H1 (cell line): ENCODE results near the gene PLEKHH3. TPM values are rescaled to one million over a fixed set of nuclear protein-coding genes. Genes with fewer than 3 reads are reported as not detected.

ENCODE experiments used
- CBX5 ChIP-seq: fragments of 300-800, 300-1000 bp; sonication (generic); IDR thresholded peaks from 2 replicates; pipeline ENCODE4 v1.7.1; 2016; ENCODE audit warnings: antibody characterized with exemption, low read length, low read depth
- CEBPB ChIP-seq: IDR thresholded peaks from 2 replicates; pipeline ENCODE4 v1.6.1; 2012; ENCODE audit warnings: low read depth, low read length
- GTF2F1 ChIP-seq: IDR thresholded peaks from 2 replicates; pipeline ENCODE4 v1.6.1; 2012; ENCODE audit warnings: low read depth, low read length, improper control_type of control experiment, borderline replicate concordance
- SIRT6 ChIP-seq: IDR thresholded peaks from one replicate; pipeline ENCODE4 v1.7.1; 2012; ENCODE audit warnings: low read length, inconsistent platforms
- SRF ChIP-seq: IDR thresholded peaks from 2 replicates; pipeline ENCODE4 v1.6.1; 2011; ENCODE audit warnings: mild to moderate bottlenecking, low read depth, low read length, moderate library complexity
- polyA plus RNA-seq, 7 experiments: library from polyadenylated mRNA; depleted of rRNA in 3 of 7; stranded (reverse) in 5 of 7; unstranded in 2 of 7; fragments of >200 nt in 5 of 7; fragments of 200-250 nt in 2 of 7; gene quantifications; 1 replicate in 5 of 7; 2 replicates in 1 of 7; 4 replicates in 1 of 7; pipeline versions ENCODE4 v1.2.1 to v1.2.3, GENCODE V29; 2011 to 2013; ENCODE audit warnings: missing spikeins in 2 of 7, mixed read lengths in 2 of 7
- total RNA-seq: library from RNA; stranded (reverse); fragmentation: NEBNext Ultra II Directional; extraction: Animal tissue kit (Norgen Biotek cat#: 25700); gene quantifications from 2 replicates; pipeline ENCODE4 v1.2.1, GENCODE V29; 2021
- TF ChIP-seq, protein P1 (sequence below): fragments of 300-600 bp; sonication (generic); IDR thresholded peaks from 2 replicates; pipeline ENCODE4 v1.7.1; 2012; ENCODE audit warnings: low read length, moderate library complexity, mild to moderate bottlenecking, inconsistent platforms; ENCODE audit not compliant: insufficient replicate concordance
- TF ChIP-seq, protein P2 (sequence below), 3 experiments: IDR thresholded peaks; 1 replicate in 2 of 3; 2 replicates in 1 of 3; pipeline versions ENCODE4 v1.5.1 to v1.6.1; 2011; ENCODE audit warnings: low read length in 3 of 3, mild to moderate bottlenecking in 3 of 3, inconsistent platforms in 2 of 3, low read depth in 1 of 3, moderate library complexity in 1 of 3; ENCODE audit not compliant: insufficient read depth in 1 of 3; ENCODE audit errors: control extremely low read depth in 1 of 3

PLEKHH3 gene
- total and polyA plus RNA-seq, 2 of the 8 experiments (the other 6 are each of a cell fraction or from before 2014, with no cell fraction given) = 11.1 to 13.5 TPM

DNA sequence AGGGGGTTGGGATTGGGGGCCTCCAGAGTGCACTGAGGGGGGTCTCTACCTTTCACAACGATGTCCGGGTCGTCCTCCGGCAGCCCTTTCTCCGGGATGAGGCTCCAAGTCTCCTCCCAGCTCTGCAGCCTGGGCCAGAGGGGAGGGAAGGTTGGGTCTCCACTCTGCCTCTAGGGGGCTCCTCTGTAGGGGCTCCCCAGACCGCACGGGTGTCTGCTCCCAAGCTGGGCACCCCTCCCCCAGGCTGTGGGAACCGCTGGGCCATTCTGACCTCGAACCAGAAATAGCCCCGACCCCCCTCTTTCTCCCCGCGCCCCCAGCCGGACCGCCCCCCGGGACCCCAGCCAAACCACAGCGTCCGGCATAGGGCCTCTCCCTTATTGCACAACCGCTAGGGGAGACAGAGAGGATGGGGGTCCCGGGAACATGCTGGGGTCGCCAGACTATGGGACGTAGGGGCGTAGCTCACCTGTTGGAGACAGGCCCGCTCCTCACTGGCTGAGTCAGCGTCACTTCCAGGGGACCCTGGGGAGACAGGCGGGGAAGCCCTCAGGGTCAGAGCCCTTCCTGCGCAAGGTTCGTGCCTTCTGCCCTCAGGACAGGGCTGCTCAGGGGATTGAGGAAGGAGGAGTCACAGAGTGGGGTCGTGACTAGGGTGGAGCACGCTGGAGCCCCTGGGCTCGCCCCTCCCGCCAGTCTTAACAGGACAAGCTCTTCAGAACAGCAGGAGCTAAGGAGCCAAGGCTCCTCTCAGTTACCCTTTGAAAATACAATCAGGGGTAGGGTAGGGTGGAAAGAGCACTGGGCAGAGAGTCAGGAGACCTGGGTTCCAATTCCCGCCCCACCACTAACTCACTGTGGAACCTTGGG lies 2.7 kb downstream of the PLEKHH3 start (continued):
- TF ChIP-seq, protein P1, sequence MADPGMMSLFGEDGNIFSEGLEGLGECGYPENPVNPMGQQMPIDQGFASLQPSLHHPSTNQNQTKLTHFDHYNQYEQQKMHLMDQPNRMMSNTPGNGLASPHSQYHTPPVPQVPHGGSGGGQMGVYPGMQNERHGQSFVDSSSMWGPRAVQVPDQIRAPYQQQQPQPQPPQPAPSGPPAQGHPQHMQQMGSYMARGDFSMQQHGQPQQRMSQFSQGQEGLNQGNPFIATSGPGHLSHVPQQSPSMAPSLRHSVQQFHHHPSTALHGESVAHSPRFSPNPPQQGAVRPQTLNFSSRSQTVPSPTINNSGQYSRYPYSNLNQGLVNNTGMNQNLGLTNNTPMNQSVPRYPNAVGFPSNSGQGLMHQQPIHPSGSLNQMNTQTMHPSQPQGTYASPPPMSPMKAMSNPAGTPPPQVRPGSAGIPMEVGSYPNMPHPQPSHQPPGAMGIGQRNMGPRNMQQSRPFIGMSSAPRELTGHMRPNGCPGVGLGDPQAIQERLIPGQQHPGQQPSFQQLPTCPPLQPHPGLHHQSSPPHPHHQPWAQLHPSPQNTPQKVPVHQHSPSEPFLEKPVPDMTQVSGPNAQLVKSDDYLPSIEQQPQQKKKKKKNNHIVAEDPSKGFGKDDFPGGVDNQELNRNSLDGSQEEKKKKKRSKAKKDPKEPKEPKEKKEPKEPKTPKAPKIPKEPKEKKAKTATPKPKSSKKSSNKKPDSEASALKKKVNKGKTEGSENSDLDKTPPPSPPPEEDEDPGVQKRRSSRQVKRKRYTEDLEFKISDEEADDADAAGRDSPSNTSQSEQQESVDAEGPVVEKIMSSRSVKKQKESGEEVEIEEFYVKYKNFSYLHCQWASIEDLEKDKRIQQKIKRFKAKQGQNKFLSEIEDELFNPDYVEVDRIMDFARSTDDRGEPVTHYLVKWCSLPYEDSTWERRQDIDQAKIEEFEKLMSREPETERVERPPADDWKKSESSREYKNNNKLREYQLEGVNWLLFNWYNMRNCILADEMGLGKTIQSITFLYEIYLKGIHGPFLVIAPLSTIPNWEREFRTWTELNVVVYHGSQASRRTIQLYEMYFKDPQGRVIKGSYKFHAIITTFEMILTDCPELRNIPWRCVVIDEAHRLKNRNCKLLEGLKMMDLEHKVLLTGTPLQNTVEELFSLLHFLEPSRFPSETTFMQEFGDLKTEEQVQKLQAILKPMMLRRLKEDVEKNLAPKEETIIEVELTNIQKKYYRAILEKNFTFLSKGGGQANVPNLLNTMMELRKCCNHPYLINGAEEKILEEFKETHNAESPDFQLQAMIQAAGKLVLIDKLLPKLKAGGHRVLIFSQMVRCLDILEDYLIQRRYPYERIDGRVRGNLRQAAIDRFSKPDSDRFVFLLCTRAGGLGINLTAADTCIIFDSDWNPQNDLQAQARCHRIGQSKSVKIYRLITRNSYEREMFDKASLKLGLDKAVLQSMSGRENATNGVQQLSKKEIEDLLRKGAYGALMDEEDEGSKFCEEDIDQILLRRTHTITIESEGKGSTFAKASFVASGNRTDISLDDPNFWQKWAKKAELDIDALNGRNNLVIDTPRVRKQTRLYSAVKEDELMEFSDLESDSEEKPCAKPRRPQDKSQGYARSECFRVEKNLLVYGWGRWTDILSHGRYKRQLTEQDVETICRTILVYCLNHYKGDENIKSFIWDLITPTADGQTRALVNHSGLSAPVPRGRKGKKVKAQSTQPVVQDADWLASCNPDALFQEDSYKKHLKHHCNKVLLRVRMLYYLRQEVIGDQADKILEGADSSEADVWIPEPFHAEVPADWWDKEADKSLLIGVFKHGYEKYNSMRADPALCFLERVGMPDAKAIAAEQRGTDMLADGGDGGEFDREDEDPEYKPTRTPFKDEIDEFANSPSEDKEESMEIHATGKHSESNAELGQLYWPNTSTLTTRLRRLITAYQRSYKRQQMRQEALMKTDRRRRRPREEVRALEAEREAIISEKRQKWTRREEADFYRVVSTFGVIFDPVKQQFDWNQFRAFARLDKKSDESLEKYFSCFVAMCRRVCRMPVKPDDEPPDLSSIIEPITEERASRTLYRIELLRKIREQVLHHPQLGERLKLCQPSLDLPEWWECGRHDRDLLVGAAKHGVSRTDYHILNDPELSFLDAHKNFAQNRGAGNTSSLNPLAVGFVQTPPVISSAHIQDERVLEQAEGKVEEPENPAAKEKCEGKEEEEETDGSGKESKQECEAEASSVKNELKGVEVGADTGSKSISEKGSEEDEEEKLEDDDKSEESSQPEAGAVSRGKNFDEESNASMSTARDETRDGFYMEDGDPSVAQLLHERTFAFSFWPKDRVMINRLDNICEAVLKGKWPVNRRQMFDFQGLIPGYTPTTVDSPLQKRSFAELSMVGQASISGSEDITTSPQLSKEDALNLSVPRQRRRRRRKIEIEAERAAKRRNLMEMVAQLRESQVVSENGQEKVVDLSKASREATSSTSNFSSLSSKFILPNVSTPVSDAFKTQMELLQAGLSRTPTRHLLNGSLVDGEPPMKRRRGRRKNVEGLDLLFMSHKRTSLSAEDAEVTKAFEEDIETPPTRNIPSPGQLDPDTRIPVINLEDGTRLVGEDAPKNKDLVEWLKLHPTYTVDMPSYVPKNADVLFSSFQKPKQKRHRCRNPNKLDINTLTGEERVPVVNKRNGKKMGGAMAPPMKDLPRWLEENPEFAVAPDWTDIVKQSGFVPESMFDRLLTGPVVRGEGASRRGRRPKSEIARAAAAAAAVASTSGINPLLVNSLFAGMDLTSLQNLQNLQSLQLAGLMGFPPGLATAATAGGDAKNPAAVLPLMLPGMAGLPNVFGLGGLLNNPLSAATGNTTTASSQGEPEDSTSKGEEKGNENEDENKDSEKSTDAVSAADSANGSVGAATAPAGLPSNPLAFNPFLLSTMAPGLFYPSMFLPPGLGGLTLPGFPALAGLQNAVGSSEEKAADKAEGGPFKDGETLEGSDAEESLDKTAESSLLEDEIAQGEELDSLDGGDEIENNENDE = no peak
- TF ChIP-seq GTF2F1 = no peak
- TF ChIP-seq, protein P2, sequence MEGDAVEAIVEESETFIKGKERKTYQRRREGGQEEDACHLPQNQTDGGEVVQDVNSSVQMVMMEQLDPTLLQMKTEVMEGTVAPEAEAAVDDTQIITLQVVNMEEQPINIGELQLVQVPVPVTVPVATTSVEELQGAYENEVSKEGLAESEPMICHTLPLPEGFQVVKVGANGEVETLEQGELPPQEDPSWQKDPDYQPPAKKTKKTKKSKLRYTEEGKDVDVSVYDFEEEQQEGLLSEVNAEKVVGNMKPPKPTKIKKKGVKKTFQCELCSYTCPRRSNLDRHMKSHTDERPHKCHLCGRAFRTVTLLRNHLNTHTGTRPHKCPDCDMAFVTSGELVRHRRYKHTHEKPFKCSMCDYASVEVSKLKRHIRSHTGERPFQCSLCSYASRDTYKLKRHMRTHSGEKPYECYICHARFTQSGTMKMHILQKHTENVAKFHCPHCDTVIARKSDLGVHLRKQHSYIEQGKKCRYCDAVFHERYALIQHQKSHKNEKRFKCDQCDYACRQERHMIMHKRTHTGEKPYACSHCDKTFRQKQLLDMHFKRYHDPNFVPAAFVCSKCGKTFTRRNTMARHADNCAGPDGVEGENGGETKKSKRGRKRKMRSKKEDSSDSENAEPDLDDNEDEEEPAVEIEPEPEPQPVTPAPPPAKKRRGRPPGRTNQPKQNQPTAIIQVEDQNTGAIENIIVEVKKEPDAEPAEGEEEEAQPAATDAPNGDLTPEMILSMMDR (IDR thresholded peaks at IDR 0.05; ENCODE audit: control extremely low read depth in 1 of 3, insufficient read depth in 1 of 3, low read depth in 1 of 3, low read length in 3 of 3) = peak; percentile 55 to 78 (median 77)
- TF ChIP-seq SIRT6 = no peak
- TF ChIP-seq CEBPB = peak; percentile 55; the same call in 1 of the 2 replicates
- TF ChIP-seq CBX5 = no peak
- no peak for TF ChIP-seq SRF
